ENCODE data around the gene AK9.

The AK9 gene

DNA sequence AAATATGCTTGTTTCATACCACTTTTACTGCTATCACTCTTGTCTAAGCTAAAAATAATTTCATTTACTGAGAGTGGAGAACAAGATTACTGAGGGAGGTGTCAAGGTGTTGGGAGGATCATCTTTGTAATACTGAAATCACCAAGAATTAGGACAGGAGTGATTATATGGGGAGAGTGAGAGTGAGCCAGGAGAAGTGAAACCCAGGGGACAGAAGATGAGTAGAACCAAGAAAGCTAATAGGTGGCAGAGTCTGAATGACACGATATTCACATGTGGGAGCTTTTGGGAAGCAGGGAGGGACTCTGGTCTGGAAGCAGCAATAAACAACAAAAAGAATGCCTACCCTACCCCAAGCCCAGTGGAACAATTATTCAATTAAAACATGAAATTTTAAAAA is 58.6 kb downstream of the AK9 start:
- no peak for DNase-seq (ENCODE audit: low spot score)
- TF ChIP-seq, protein P1, sequence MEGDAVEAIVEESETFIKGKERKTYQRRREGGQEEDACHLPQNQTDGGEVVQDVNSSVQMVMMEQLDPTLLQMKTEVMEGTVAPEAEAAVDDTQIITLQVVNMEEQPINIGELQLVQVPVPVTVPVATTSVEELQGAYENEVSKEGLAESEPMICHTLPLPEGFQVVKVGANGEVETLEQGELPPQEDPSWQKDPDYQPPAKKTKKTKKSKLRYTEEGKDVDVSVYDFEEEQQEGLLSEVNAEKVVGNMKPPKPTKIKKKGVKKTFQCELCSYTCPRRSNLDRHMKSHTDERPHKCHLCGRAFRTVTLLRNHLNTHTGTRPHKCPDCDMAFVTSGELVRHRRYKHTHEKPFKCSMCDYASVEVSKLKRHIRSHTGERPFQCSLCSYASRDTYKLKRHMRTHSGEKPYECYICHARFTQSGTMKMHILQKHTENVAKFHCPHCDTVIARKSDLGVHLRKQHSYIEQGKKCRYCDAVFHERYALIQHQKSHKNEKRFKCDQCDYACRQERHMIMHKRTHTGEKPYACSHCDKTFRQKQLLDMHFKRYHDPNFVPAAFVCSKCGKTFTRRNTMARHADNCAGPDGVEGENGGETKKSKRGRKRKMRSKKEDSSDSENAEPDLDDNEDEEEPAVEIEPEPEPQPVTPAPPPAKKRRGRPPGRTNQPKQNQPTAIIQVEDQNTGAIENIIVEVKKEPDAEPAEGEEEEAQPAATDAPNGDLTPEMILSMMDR (IDR thresholded peaks at IDR 0.05; ENCODE audit: borderline replicate concordance, control extremely low read depth, extremely low read depth, insufficient read depth, missing control alignments), result no peak
- in situ Hi-C loops (cut with MboI; ENCODE audit: low sequenced_read_pairs, unreplicated experiment), result no loop called here

DNA sequence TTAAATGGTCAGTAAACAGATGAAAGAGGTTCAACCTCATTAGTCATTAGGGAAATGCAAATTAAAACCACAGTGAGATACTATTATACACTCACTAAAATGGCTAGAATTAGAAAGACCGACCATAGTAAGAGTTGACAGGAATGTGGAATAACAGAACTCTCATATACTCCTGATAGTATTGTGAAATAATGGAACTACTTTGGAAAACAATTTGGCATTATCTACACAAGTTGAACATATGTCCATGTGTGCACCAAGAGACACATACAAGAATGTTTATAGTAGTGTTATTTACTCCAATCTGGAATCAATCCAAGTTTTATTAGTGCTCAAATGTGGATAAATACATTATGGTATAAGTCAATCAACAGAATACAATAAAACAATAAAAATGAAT is 59.6 kb downstream of the AK9 start:
- no peak for DNase-seq (ENCODE audit: low spot score)
- in situ Hi-C loops (cut with MboI; ENCODE audit: low sequenced_read_pairs, unreplicated experiment), result no loop called here
- TF ChIP-seq, protein P1 (IDR thresholded peaks at IDR 0.05; ENCODE audit: borderline replicate concordance, control extremely low read depth, extremely low read depth, insufficient read depth, missing control alignments), result no peak

DNA sequence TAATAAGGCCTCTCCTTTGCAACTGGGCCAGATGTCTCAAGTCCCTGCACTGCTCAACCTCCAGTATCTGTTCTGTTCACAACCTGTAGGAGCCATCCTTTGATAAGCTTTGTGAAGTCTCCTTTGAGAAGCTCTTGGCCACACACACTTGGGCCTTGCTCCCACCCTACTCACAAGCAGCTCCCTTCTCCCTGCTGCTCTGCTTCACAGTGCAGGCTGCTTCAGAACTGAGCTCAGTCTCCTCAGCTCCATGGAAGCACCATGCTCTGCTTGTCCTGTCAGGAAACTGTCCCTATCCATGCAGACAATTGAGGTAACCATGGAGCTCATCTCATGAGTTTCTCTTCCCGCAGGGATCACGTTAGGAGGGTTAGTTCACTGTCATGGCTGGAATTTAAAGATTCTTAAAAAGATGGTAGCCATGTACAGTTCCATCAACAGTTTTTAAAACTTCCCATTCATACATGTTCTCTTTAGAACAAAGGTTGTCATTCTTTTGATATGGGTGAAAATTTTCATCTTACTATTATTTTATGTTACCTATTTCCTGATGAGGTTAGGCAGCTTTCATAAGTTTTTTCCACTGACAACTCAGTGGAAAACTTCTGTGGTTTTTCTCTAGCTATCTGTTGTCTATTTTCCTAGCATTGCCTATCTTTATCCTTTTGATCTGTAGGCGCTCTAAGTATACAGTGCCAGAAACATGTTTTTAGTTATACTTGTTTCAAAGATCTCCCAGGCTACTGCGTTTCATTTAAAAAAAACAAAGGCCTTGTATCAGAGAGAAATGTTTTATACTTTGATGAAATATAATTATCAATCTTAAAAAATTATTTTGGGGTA is 62.6 kb downstream of the AK9 start:
- TF ChIP-seq, protein P1 (IDR thresholded peaks at IDR 0.05; ENCODE audit: borderline replicate concordance, control extremely low read depth, extremely low read depth, insufficient read depth, missing control alignments), result no peak
- in situ Hi-C loops (cut with MboI; ENCODE audit: low sequenced_read_pairs, unreplicated experiment), result no loop called here
- no peak for DNase-seq (ENCODE audit: low spot score)

DNA sequence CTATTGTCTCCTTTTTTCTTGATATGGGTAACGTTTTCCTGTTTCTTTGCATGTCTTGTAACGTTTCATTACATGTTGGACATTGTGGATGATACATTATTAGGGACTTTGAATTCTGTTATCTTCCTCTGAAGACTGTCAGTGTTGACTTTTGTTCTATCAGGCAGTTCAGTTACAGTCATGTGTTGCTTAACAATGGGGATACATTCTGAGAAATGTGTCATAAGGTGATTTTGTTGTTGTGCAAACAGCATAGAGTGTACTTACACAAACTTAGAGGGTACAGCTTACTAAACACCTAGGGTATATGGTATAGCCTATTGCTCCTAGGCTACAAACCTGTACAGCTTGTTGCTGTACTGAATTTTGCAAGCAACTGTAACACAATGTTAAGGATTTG is 64.7 kb downstream of the AK9 start:
- TF ChIP-seq, protein P1 (IDR thresholded peaks at IDR 0.05; ENCODE audit: borderline replicate concordance, control extremely low read depth, extremely low read depth, insufficient read depth, missing control alignments), result no peak
- in situ Hi-C loops (cut with MboI; ENCODE audit: low sequenced_read_pairs, unreplicated experiment), result no loop called here
- no peak for DNase-seq (ENCODE audit: low spot score)

DNA sequence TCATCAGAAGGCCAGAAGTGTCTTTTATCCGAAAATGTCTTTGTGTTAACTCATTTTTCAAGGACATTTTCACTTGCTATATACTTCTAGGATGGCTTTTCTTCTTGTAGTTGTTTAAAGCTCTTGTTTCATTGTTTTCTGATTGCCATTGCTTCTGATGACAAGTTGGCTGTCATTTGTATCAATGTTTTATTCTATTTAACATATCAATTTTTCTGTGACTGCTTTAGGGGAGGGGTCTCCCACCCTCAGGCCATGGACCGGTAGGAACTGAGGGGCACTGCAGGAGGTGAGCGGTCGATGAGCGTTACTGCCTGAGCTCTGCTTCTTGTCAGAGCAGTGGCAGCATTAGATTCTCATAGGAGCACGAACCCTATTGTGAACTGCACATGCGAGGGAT is 65.8 kb downstream of the AK9 start:
- TF ChIP-seq, protein P1 (IDR thresholded peaks at IDR 0.05; ENCODE audit: borderline replicate concordance, control extremely low read depth, extremely low read depth, insufficient read depth, missing control alignments), result no peak
- DNase-seq (ENCODE audit: low spot score), result no peak
- in situ Hi-C loops (cut with MboI; ENCODE audit: low sequenced_read_pairs, unreplicated experiment), result no loop called here

DNA sequence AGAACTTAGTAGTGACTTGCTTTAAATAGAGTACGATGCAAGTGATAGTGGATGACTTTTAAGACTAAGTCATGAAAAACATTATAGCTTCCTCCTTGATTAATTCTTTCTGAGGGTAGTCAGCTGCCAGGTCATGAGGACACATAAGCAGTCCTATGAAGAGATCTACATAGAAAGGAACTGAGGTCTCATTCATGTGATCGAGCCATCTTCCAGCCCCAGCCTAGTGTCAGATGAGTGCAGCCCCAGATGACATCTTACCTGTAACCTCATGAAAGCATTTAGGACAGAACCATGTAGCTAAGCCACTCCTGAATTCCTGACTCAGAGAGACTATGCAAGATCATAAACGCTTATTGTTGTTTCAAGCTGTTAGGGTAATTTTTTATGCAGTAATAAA is 67.7 kb downstream of the AK9 start:
- TF ChIP-seq, protein P1 (IDR thresholded peaks at IDR 0.05; ENCODE audit: borderline replicate concordance, control extremely low read depth, extremely low read depth, insufficient read depth, missing control alignments), result no peak
- in situ Hi-C loops (cut with MboI; ENCODE audit: low sequenced_read_pairs, unreplicated experiment), result no loop called here
- no peak for DNase-seq (ENCODE audit: low spot score)
